Activated gamma-delta T cell treated with Interleukin-2 at 50 U/mL for 16 hours (primary cell): ENCODE data around the gene MIB2.

Experiments used
- DNase-seq: peaks from one replicate; pipeline ENCODE4 v3.0.0-alpha.2; 2020

MIB2 gene

DNA sequence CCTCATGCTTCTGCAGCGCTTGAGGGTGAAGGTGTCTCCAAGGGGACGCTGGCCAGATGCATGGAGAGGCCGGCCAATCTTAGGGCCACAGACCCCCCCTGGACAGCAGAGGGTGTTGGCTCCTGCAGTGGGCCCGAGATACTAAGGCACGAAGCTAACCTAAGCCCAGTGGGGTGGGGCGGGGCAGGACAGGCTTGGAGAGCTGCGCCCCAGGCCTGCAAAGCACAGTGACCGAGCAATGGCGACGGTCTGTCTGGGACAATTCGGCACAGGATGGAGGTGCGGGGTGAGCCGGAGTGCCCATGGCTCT lies 16.6 kb upstream of the MIB2 start:
- DNase-seq = no peak

DNA sequence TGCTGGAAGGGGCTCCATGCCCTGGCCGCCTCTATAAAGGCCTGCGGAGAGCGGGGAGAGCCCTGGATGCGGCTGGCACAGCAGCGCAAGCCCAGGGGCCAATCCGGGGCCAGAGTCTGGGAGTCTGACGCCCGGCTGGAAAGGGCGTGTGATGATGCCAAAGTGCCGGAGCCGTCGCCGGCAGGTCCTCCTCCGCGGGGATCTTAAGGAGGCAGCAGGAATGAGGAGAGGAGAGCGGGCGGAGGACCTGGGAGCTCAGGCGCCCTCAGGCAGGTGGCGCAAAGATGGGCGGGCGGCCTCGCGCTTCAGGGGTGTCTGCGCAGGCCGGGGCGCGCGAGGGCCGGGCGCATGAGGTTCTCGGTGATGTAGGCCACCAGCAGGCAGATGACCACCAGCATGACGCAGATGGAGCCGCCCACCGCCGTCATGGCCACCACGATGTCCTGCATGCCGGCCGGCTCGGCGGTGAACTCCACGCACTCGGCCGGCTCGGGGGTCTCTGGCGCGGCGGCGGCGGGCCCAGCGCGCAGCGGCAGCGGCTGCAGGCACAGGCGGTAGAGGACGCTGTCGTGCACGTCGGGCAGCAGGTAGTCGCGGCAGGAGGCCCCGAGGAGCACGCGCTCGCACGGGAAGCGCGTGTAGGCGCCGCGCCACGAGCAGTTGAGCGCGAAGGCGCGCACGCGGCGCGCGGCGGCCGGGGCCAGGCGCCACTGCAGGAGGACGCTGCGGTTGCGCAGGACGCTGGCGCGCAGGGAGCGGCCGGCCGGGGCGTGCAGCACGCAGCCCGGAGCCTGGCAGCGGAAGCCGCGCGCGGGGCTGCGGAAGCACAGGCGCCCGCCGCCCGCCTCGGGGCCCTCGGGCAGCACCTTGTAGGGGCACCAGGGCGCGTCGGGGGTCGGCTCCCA lies 16.0 kb upstream of the MIB2 start:
- no peak for DNase-seq

DNA sequence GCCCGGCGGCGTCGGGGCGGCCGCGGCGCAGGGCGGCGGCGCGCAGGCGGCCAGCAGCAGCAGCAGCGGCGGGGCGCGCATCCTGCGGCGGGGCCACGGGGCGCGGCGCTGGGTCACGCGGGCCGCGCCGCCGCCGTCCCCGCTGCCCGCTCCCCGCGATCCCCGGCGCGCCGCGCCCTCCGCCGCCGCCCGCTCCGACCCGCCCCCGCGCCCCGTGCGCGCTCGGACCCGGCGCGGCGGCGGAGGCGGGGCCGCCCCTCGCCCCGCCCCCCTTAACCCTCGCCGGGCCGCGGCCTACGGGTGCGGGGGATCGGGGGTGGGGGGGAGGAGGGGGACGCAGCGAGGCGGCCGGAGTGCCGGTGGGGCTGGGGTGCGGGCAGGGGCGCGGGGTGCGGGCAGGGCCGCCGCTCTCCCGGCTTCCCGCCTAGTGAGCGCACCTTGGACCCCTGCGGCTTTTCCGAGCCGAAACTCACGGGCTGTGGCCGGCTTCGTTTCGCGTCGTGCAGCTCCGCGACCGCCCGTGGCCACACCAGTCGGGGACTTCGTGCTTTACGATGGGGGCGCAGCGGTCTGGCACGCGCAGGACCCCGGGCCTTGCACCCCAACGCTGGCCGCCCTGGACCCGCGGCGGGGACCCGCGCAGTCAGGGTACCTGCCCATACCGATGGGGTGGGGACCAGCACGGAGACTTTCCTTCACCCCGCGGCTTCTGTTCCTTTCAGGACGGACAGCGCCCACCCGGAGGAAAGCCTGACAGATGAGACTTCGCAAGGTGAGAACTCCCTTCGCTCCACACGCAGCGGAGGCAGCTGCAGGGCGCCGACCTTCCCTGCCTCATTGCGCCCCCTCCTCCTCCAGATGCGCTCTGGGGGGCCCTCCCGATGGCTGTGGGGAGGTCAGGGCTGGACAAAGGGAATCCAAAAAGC lies 15.1 kb upstream of the MIB2 start, which contains the start of gene FNDC10:
FNDC10 (minus strand) TSS at position 201 of the 926 bp plus-strand sequence; CDS start at position 81, 120 bp downstream.
- DNase-seq = no peak

DNA sequence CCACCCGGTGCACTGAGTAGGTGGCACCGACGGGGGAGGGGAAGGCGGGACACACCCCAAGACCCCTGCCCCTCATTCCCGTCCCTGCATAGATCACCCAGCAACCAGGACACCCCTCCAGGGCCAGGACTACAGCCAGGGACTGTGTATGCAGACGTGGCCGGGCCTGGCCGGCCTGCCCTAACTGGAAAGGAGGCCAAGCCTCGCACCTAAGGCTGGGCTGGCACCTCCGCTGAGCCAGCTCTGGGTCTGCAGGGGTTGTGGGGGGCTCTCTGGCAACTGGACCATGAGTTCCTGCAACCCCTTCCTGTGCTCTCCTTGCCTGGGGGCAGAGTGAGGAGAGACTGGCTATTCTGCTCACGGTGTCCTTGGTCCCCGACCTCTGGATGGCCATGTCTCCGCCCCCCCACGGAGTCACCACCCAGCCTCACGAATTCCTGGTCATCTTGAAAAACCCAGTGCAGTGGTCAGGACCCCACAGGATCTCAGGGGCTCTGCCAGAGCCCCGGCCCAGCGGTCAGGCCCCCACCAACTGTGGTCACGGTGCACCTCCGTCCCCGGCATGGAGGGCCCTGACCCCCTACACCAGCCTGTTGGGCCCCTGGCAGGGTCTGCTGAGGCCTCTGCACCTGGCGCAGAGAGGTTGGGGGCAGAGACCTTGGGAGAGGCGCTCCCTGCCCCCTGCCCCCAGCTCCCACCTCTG lies 14.3 kb upstream of the MIB2 start:
- no peak for DNase-seq

DNA sequence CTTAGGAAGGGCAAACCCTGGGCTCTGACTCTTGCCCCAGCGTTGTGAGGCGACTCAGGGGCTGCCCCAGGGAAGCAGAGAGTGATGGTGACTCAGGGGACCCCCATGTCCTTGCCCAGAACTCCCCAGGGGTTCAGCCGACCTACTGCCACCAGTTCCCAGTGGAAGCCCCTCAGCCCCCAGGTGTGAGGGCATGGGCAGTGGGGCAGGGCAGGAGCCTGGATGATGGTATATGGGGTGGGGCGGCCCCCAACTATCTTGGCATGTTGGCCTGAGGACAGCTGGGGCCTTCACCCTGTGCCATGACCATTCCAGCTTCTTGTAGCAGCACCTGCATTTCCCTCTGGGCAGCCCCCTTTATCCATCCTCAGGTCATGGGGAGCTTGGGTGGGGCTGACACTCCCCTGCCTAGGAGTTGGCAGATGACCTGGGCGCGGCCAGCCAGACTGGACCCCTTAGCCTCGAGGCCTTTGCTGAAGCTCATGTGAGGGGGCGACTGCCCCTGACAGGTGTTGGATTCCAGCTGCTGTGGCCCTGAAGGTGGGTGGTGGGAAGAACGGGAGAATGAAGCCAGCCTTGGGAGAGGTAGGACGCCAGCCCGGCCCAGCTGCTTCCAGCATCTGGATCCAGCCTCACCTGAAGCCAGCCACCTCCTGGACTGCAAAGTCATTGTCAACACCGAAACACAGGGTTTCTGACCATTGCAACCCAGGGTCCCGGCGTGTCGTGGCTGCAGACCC lies 13.6 kb upstream of the MIB2 start:
- DNase-seq = no peak

DNA sequence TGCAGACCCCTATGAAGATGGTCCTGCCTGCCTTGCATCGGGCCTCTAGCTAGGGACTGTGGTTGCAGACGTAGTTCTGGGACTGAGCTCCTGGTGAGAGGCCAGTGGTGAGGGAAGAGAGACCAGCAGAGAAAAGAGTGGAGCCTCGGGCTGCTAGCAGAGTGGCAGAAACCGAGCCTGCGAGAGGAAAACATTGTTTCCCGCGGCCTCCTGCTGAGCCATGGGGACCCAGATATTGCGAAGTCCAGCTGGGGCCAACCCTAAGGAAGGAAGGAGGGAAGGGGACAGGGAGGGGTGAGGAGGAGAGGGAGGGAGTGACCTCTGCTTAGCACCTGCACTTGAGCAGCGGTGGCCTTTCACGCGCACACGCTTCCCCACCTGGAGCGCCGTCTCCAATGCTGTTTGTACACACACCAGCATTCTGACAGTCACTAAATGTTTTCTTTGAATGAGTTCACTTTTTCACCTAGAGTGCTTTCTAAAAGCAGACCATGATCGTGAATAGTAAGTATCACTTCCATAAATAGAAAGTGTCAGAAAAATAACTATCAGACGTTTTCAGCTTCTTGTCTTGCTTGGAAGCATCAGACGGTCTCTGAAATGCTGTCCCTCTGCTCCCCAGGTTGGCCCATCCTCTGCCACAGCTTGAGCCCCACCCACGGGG lies 12.9 kb upstream of the MIB2 start:
- no peak for DNase-seq

DNA sequence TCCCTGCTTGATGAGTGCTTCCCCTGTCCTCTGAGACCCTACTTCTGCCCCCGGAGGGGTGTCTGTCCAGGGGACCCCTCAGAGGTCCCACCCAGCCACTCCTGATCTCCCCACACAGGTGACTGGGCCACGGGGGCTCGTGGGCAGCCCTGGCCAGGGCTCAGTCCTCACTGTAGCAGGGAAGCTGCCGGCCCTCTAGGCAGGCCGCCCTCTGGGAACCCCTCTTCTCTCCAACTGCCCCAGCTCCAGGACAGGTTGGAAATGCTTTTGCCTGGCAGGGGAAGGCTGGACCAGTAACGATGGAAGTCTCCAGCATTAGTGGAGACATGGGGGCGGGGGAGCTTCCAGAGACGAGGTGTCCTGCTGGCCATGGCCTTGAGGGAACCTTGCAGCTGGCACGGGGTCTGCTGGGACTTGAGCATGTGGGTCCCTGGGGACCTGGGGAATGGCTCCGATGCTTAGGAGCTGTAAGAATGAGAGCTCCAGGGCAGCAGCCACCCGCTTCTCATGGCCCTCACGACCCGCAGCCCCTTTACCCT lies 12.3 kb upstream of the MIB2 start:
- DNase-seq = no peak

DNA sequence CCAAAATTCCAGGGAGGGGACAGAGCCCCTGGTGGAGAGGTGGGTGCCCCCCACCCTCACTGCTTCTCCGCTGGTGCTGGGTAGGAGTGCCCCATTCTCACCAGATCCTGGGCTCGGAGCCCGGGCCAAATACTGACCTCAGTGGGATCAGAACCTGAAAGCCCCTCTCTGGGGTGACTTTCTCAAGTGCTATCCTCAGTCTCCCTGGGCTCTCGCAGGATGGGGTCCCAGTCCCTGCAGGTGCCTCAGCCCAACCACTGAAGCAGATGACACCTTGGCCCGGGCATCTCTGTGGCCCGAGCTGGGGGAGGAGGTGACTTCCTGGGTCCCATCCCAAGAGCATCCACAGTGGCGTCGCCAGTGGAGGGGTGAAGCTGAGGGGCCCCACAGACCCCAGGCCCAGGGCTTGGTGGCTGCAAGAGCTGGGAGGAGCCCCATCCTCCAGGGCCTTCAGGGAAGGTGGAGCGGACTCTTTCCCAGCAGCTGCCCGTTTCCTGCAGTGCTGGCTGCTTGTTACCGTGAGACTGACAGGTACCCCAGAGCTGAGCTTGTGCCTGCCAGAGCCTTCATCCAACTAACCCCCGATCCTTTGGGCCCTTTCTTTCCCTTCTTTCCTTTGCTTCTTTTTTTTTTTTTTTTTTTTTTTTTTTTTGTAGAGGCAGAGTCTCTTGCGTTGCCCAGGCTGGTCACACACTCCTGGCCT lies 11.5 kb upstream of the MIB2 start:
- DNase-seq = no peak

DNA sequence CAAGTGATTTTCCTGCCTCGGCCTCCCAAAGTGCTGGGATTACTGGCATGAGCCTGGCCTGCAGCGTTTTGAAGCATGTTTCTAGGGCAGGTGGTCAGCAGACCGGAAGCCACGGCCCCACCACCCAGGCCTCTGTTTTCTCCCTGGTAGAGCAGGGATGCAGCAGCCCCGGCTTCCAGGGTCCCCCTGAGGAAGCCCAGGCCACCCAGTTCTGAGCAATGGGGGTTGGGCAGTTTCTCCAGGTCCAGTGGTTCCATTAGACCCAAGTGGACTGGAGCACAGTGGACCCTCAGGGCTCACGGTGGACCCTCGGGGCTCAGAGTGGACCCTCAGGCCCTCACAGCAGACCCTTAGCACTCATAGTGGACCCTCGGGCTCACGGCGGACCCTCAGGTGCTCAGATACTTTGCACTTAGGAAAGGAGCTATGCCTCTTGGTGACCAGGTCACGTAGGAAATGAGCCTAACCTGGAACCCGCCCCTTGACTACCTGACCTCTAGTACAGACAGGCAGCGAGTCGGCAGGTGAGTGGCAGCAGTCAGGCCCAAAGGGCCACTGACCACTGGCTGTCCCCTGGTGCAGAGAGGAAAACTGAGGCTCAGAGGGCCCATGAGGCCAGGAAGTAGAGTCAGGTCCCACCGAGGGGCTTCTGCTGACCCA lies 10.8 kb upstream of the MIB2 start:
- DNase-seq = no peak

DNA sequence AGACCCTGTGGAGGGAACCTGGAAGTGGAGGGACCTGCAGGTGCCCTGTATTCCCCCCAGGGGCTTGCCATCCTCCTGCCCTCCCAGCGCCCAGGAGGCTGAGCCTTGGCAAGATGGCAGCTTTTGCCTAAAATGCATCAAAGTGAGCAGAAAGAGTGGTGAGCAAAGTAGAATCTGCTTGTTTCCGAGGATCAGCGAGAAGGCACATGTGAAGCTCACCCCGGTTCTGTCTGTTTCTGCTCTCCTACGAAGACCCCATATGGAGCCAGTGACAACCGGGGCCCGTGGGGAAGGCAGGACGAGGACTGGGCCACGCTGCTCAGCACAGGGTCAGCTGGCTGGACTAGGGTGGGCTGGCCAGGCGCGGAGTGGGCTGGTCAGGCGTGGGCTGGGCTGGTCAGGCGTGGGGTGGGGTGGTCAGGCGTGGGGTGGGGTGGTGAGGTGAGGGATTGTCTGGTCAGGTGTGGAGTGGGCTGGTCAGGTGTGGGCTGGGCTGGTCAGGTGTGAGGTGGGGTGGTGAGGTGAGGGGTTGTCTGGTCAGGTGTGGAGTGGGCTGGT lies 10.2 kb upstream of the MIB2 start:
- no peak for DNase-seq

DNA sequence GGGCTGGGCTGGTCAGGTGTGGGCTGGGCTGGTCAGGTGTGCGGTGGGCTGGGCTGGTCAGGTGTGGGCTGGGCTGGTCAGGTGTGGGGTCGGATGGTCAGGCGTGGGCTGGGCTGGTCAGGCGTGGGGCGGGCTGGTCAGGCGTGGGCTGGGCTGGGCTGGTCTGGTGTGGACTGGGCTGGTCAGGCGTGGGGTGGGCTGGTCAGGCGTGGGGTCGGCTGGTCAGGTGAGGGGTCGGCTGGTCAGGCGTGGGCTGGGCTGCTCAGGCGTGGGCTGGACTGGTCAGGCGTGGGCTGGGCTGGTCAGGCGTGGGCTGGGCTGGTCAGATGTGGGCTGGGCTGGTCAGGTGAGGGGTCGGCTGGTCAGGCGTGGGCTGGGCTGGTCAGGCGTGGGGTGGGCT lies 9.6 kb upstream of the MIB2 start:
- no peak for DNase-seq

DNA sequence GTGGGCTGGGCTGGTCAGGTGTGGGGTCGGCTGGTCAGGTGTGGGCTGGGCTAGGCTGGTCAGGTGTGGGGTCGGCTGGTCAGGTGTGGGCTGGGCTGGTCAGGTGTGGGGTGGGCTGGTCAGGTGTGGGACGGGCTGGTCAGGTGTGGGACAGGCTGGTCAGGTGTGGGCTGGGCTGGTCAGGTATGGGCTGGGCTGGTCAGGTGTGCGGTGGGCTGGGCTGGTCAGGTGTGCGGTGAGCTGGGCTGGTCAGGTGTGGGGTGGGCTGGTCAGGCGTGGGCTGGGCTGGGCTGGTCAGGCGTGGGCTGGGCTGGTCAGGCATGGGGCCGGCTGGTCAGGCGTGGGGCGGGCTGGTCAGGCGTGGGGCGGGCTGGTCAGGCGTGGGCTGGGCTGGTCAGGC lies 9.1 kb upstream of the MIB2 start:
- no peak for DNase-seq

DNA sequence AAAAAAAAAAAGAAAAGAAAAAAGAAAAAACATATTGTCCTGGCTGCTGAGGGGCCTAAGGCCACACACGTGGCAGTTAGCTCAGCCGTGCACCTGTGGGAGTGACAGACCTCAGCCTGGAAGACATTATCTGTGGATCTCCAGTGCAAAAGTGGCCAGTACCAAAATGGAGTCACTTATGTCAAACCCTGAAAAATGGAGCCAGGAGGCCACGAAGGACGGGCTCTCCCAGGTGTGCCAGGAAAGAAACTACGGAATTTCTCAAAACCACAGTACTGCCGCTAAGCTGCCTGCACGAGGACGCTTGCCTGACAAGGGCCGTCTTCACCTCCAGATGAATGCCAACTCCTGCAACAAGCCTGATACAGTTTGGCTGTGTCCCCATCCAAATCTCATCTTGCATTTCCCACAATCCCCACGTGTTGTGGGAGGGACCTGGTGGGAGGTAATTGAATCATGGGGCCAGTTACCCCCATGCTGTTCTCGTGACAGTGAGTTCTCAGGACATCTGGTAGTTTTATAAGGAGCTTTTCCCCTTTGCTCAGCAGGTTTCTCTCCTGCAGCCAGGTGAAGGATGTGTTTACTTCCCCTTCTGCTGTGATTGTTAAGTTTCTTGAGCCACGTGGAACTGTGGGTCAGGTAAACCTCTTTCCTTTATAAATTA lies 5.3 kb upstream of the MIB2 start:
- DNase-seq = no peak

DNA sequence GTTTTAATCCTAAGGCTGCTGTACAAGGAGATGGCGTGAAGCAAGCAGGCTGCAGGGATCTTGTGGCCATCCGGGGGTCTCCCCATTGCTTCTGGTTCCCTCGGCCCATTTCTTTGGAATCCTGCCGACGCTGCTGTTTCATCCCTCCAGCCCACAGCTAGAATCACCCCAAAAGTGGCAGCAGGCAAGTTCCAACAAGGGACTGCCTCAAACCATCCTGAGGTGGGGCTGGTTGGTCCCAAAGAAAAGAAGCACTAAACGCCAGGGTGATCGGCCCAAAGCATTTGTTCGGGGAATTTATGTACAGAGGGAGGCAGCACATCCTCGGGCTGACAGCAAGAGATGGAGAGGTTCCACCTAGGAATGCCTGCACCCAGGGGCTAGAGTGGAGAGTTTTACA lies 4.5 kb upstream of the MIB2 start:
- DNase-seq = no peak

DNA sequence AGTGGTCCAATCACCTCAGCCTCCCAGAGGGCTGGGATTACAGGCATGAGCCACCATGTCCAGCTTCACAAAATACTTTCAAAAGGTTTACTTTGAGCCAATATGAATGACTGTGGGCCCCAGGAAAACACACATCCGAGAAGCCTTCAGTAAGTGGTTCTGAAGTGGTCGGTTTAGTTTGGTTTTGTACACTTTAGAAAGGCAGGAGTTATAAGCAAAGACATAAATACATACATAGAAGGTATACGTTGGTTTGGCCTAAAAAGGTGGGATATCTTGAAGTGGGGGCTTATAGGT lies 3.2 kb upstream of the MIB2 start:
- DNase-seq = no peak

DNA sequence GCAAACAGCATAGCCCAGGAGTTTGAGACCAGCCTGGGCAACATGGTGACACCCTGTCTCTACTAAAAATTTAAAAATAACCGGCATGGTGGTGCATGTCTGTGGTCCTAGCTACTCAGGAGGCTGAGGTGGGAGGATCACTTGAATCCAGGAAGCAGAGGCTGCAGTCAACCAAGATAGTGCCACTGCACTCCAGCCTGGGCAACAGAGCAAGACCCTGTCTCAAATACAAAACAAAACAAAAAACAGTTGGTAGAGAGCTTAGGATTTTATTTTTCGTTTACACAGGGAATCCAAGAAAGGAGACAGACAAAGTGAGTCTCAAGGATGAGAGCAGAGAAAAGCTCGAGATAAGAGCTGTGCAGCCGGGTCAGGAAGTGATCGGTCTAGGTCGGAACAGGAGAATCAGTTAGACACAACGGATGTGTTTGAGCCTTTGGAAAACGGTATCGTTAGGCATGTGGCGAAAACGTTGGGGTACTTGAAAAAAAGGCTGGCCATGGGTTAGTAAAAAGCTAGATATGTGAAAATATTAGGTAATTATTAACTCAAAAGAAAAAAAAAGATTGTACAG lies 1.7 kb upstream of the MIB2 start:
- no peak for DNase-seq

DNA sequence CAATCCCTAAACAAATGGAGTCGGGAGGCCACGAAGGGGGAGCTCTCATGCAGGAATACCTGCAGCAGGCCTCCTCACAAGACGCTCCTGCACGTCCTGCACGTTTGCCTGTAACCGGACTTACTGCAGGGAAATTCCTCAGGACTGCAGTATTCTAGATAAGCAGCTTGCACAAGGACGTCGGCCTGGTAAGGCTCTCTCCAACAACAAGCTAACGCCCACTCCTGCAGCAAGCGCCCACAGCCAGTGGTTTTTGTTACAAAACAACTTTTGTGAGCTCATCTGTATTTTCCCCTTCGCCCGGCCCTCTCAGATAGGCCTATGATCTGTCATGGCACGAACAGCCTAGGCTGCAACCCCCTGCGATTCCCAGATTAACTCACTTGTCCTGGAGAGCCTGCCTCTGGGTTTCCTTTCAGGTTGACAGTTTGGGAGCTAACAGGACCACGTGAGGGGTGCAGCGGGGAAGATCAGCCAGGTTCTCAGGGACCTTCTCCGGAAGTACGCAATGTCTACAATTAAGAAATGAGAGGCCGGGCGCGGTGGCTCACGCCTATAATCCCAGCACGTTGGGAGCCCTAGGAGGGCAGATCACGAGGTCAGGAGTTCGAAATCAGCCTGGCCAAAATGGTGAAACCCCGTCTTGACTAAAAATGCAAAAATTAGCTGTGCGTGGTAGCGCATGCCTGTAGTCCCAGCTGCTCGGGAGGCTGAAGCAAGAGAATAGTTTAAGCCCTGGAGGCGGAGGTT lies 921 bp upstream of the MIB2 start:
- DNase-seq = no peak

DNA sequence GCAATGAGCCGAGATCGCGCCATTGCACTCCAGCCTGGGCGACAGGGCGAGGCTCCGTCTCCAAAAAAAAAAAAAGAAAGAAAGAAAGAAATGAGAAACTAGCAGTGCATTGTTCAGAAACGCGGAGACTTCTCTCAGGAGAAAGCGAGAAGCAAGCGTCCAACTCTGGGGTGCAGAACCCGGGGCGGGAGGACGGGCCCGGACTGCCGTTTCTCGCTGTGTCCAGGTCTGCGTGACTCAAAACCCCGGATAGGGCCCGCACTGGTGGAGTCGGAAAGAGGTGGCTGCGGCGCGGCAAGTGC lies 395 bp upstream of the MIB2 start:
- no peak for DNase-seq
